HEK293 (cell line): ENCODE results near the gene MRPS5.
A peak's percentile ranks its signal among the peaks of the same experiment; 100 is the strongest.

Experiments used
- CTCF ChIA-PET: fragments of 350-600 bp; formaldehyde crosslinking; extraction: SDS; loops from one replicate; lab custom pipeline; 2021; ENCODE audit warnings: antibody characterized with exemption; lab: Yijun Ruan, JAX
- POLR2A ChIA-PET: fragments of 300-600 bp; formaldehyde crosslinking; extraction: SDS; loops from one replicate; lab custom pipeline; 2020; ENCODE audit warnings: antibody characterized with exemption, inconsistent platforms; lab: Yijun Ruan, JAX
- H3K27ac ChIP-seq: fragments of 200-500 bp; sonication (Bioruptor generic); 2 replicates; pipeline ENCODE4 v1.5.1; 2014; ENCODE audit warnings: low read depth, low read length, control low read depth, inconsistent platforms; ENCODE audit errors: extremely low read depth
- H3K36me3 ChIP-seq, 2 experiments: fragments of 200-500 bp in 1 of 2; sonication (Bioruptor generic) in 1 of 2; 1 replicate in 1 of 2; 2 replicates in 1 of 2; pipeline ENCODE4 v1.5.1; 2014 to 2017; ENCODE audit warnings: inconsistent platforms in 2 of 2, low read length in 2 of 2; ENCODE audit not compliant: control insufficient read depth in 2 of 2, insufficient read depth in 1 of 2
- H3K4me1 ChIP-seq: fragments of 200-500 bp; sonication (Bioruptor generic); 2 replicates; pipeline ENCODE4 v1.5.1; 2014; ENCODE audit warnings: mild to moderate bottlenecking, low read length, inconsistent platforms; ENCODE audit not compliant: control insufficient read depth, insufficient read depth
- H3K4me3 ChIP-seq: 2 replicates; pipeline ENCODE4 v1.5.1; 2011; ENCODE audit warnings: low read depth, mild to moderate bottlenecking, control low read depth, low read length, moderate library complexity
- H3K9me3 ChIP-seq: fragments of 200-500 bp; sonication (Bioruptor generic); 2 replicates; pipeline ENCODE4 v1.5.1; 2014; ENCODE audit warnings: low read depth, low read length, inconsistent platforms; ENCODE audit not compliant: control insufficient read depth, insufficient read depth
- EGR2 ChIP-seq: fragments of 450-650 bp; formaldehyde crosslinking; IDR thresholded peaks from 2 replicates; pipeline ENCODE4 v1.5.1; 2016; ENCODE audit warnings: low read depth, missing biosample characterization, missing genetic modification characterization
- KLF9 ChIP-seq: fragments of 450-650 bp; formaldehyde crosslinking; IDR thresholded peaks from 2 replicates; pipeline ENCODE4 v1.5.1; 2016; ENCODE audit warnings: missing biosample characterization, missing genetic modification characterization, low read depth
- OVOL3 ChIP-seq: fragments of 450-650 bp; formaldehyde crosslinking; IDR thresholded peaks from 2 replicates; pipeline ENCODE4 v1.5.1; 2016; ENCODE audit warnings: missing biosample characterization, missing genetic modification characterization
- SCRT2 ChIP-seq: fragments of 450-650 bp; formaldehyde crosslinking; IDR thresholded peaks from 2 replicates; pipeline ENCODE4 v1.5.1; 2016; ENCODE audit warnings: missing biosample characterization, missing genetic modification characterization
- ZBTB26 ChIP-seq: fragments of 450-650 bp; formaldehyde crosslinking; optimal IDR thresholded peaks from 2 replicates; pipeline ENCODE3; 2016; ENCODE audit warnings: missing biosample characterization, mild to moderate bottlenecking, missing genetic modification characterization
- ZNF175 ChIP-seq: fragments of 450-650 bp; formaldehyde crosslinking; IDR thresholded peaks from 2 replicates; pipeline ENCODE4 v1.5.1; 2016; ENCODE audit warnings: missing biosample characterization, missing genetic modification characterization
- ZNF202 ChIP-seq: fragments of 450-650 bp; formaldehyde crosslinking; IDR thresholded peaks from 2 replicates; pipeline ENCODE4 v1.5.1; 2016; ENCODE audit warnings: missing biosample characterization, missing genetic modification characterization, borderline replicate concordance
- ZNF335 ChIP-seq: fragments of 450-650 bp; formaldehyde crosslinking; conservative IDR thresholded peaks from 2 replicates; pipeline ENCODE4 v1.5.1; 2016; ENCODE audit warnings: missing biosample characterization, missing genetic modification characterization
- ZNF416 ChIP-seq: fragments of 450-650 bp; formaldehyde crosslinking; IDR thresholded peaks from 2 replicates; pipeline ENCODE4 v1.5.1; 2016; ENCODE audit warnings: missing biosample characterization, missing genetic modification characterization
- ZNF513 ChIP-seq: fragments of 450-650 bp; IDR thresholded peaks from 2 replicates; pipeline ENCODE4 v1.5.1; 2018; ENCODE audit warnings: missing biosample characterization, missing genetic modification characterization
- ZNF521 ChIP-seq: fragments of 450-650 bp; formaldehyde crosslinking; IDR thresholded peaks from 2 replicates; pipeline ENCODE4 v1.5.1; 2017; ENCODE audit warnings: missing biosample characterization, mild to moderate bottlenecking, missing genetic modification characterization
- ZNF585B ChIP-seq: fragments of 450-650 bp; formaldehyde crosslinking; IDR thresholded peaks from 2 replicates; pipeline ENCODE4 v1.5.1; 2016; ENCODE audit warnings: missing biosample characterization, missing genetic modification characterization
- ZNF621 ChIP-seq: fragments of 450-650 bp; formaldehyde crosslinking; IDR thresholded peaks from 2 replicates; pipeline ENCODE4 v1.5.1; 2017; ENCODE audit warnings: missing biosample characterization, missing genetic modification characterization
- ZNF626 ChIP-seq: fragments of 450-650 bp; sonication (Bioruptor Pico); formaldehyde crosslinking; IDR thresholded peaks from 2 replicates; pipeline ENCODE4 v1.5.1; 2018; ENCODE audit warnings: missing biosample characterization, missing genetic modification characterization, inconsistent platforms
- ZNF677 ChIP-seq: fragments of 450-650 bp; IDR thresholded peaks from 2 replicates; pipeline ENCODE4 v1.5.0; 2018; ENCODE audit warnings: missing biosample characterization, mild to moderate bottlenecking, missing genetic modification characterization, moderate library complexity
- ZNF704 ChIP-seq: fragments of 450-650 bp; formaldehyde crosslinking; IDR thresholded peaks from 2 replicates; pipeline ENCODE4 v1.5.1; 2016; ENCODE audit warnings: missing biosample characterization, missing genetic modification characterization
- ZNF707 ChIP-seq: fragments of 450-650 bp; formaldehyde crosslinking; IDR thresholded peaks from 2 replicates; pipeline ENCODE4 v1.5.1; 2016; ENCODE audit warnings: missing biosample characterization, missing genetic modification characterization
- ZNF768 ChIP-seq: fragments of 450-650 bp; formaldehyde crosslinking; IDR thresholded peaks from 2 replicates; pipeline ENCODE4 v1.5.1; 2018; ENCODE audit warnings: missing biosample characterization, mild to moderate bottlenecking, missing genetic modification characterization
- ZNF777 ChIP-seq: fragments of 450-650 bp; formaldehyde crosslinking; IDR thresholded peaks from 2 replicates; pipeline ENCODE4 v1.5.1; 2017; ENCODE audit warnings: missing biosample characterization, missing genetic modification characterization, borderline replicate concordance
- ZNF843 ChIP-seq: fragments of 450-650 bp; formaldehyde crosslinking; IDR thresholded peaks from 2 replicates; pipeline ENCODE4 v1.5.1; 2016; ENCODE audit warnings: missing biosample characterization, missing genetic modification characterization

MRPS5 gene

GRCh38 chr2:95165030-95165370, 43.4 kb upstream of the MRPS5 start:
- ChIA-PET POLR2A (interaction anchor here (1.1 to 1.2 kb wide), 2 partner anchors 43 to 169 kb away, joined by 3 to 9 read pairs; partner anchors contain the start of gene MRPS5), CTCF (interaction anchor here (1.5 kb wide), 1 partner anchor 50 kb away, joined by 8 read pairs; no protein-coding TSS in a partner anchor)
- Histone ChIP-seq H3K27ac (peak overlapping the region; percentile 53; the same call in 1 of the 2 replicates), H3K4me1 (no peaks in the 10 kb centered on the region), H3K36me3 (peaks cover 0 to 6% of the 10 kb centered on the region in 2 experiments; a peak in 1 of 3 replicates), H3K9me3 (no peaks in the 10 kb centered on the region), H3K4me3 (peak overlapping the region; percentile 98)
- TF ChIP-seq ZNF707 (tag by site-specific recombination) (no peak), ZNF621 (tag by site-specific recombination) (no peak), EGR2 (no peak), ZNF175 (tag by site-specific recombination) (no peak), ZNF626 (no peak), ZNF768 (no peak), ZNF416 (tag by site-specific recombination) (no peak), OVOL3 (tag by site-specific recombination) (no peak), ZNF513 (tag by site-specific recombination) (no peak), SCRT2 (tag by site-specific recombination) (no peak), ZNF202 (tag by site-specific recombination) (no peak), ZNF585B (no peak), ZNF521 (no peak), ZNF777 (no peak), ZNF843 (tag by site-specific recombination) (no peak)

GRCh38 chr2:95159690-95160449, 38.3 kb upstream of the MRPS5 start, which contains the start of gene ZNF514:
Gene ZNF514 (minus strand): TSS chr2:95159848. CDS start chr2:95153253, 6,595 bp downstream.
- ChIA-PET CTCF (interaction anchor here (1.0 kb wide), 1 partner anchor 45 kb away, joined by 3 read pairs; no protein-coding TSS in a partner anchor), POLR2A (interaction anchor here (0.5 to 1.4 kb wide), 3 partner anchors 8 to 103 kb away, joined by 3 to 4 read pairs (median 3); no protein-coding TSS in a partner anchor)
- Histone ChIP-seq H3K4me3 (peak within 1 kb of the TSS; percentile 61), H3K27ac (peak within 1 kb of the TSS; percentile 60), H3K36me3 (peaks cover 0 to 41% of the 10 kb centered on the region in 2 experiments; a peak in 2 of 3 replicates), H3K4me1 (no peaks in the 10 kb centered on the region), H3K9me3 (no peaks in the 10 kb centered on the region)
- TF ChIP-seq ZNF335 (tag by site-specific recombination) (peak; percentile 71), ZNF704 (tag by site-specific recombination) (no peak), ZBTB26 (tag by site-specific recombination) (peak; percentile 61), ZNF677 (tag by site-specific recombination) (peak; percentile 87), KLF9 (tag by site-specific recombination) (peak; percentile 32; the same call in 1 of the 2 replicates)
